ENCODE measurements around the gene SIVA1.

The SIVA1 gene

DNA sequence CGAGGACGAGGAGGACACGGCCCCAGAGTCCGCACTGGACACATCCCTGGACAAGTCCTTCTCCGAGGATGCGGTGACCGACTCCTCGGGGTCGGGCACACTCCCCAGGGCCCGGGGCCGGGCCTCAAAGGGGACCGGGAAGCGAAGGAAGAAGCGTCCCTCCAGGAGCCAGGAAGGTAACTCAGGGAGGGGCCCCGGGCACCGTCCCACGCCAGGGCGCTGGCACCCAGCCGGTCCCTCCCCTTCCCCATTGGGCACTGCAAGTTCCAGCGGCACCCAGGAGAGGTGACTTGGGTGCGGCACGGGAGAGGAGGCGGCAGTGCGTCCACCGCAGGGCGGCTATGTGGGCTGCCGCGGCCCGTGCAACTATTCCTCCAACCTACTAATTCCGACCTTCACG is 38.3 kb upstream of the SIVA1 start:
- no peak overlapping the region for H3K4me3 ChIP-seq (ENCODE audit: low read length)
- TF ChIP-seq, protein P1, sequence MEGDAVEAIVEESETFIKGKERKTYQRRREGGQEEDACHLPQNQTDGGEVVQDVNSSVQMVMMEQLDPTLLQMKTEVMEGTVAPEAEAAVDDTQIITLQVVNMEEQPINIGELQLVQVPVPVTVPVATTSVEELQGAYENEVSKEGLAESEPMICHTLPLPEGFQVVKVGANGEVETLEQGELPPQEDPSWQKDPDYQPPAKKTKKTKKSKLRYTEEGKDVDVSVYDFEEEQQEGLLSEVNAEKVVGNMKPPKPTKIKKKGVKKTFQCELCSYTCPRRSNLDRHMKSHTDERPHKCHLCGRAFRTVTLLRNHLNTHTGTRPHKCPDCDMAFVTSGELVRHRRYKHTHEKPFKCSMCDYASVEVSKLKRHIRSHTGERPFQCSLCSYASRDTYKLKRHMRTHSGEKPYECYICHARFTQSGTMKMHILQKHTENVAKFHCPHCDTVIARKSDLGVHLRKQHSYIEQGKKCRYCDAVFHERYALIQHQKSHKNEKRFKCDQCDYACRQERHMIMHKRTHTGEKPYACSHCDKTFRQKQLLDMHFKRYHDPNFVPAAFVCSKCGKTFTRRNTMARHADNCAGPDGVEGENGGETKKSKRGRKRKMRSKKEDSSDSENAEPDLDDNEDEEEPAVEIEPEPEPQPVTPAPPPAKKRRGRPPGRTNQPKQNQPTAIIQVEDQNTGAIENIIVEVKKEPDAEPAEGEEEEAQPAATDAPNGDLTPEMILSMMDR (conservative IDR thresholded peaks at IDR 0.05; ENCODE audit: low read depth, low read length), result no peak
- DNase-seq (ENCODE audit: low read depth), result no peak

GRCh38 chr14:104715416-104715815 is 37.5 kb upstream of the SIVA1 start:
- TF ChIP-seq, protein P1 (conservative IDR thresholded peaks at IDR 0.05; ENCODE audit: low read depth, low read length), result no peak
- no peak overlapping the region for H3K4me3 ChIP-seq (ENCODE audit: low read length)
- DNase-seq (ENCODE audit: low read depth), result no peak

DNA sequence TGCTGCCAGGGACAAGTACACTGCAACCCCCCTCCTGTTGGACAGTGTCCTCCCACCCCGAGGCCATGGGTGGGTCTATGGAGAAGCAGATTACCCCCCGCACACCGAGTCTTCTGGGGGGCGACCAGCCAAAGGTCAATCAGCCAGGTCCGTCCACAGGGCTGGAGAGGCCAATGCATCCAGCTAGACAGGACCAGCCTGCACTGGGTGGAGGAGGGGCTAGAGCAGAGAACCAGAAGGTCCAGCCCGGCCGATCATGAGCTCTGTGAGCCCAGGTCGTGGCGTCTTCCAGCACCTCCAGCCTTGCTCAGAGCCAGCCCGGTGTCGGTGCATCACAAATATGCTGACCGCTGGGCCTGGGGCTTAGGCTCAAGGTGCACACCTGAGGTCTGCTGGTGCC is 37.1 kb upstream of the SIVA1 start:
- no peak overlapping the region for H3K4me3 ChIP-seq (ENCODE audit: low read length)
- DNase-seq (ENCODE audit: low read depth), result no peak
- TF ChIP-seq, protein P1 (conservative IDR thresholded peaks at IDR 0.05; ENCODE audit: low read depth, low read length), result no peak

DNA sequence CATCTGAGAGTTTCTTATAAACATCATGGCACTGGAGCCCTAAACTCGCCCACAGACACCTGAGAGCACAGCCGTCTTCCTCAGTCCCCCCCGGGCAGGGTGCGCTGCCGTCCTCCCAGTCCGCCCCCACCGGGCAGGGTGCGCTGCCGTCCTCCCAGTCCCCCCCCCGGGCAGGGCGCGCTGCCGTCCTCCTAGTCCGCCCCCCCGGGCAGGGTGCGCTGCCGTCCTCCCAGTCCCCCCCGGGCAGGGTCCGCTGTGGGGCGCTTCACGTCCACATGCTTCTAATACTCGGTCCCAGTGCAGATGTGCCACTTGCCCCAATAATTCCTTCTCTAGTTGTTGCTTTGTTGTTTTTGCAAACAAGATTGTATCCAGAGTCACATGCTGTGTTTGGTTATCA is 35.8 kb upstream of the SIVA1 start:
- TF ChIP-seq, protein P1 (conservative IDR thresholded peaks at IDR 0.05; ENCODE audit: low read depth, low read length), result no peak
- DNase-seq (ENCODE audit: low read depth), result no peak
- no peak overlapping the region for H3K4me3 ChIP-seq (ENCODE audit: low read length)

- no peak for DNase-seq (ENCODE audit: low read depth)
- TF ChIP-seq, protein P1 (conservative IDR thresholded peaks at IDR 0.05; ENCODE audit: low read depth, low read length), result no peak
- H3K4me3 ChIP-seq (ENCODE audit: low read length), result no peak overlapping the region
Measured at GRCh38 chr14:104717646-104718045, 35.3 kb upstream of the SIVA1 start.

DNA sequence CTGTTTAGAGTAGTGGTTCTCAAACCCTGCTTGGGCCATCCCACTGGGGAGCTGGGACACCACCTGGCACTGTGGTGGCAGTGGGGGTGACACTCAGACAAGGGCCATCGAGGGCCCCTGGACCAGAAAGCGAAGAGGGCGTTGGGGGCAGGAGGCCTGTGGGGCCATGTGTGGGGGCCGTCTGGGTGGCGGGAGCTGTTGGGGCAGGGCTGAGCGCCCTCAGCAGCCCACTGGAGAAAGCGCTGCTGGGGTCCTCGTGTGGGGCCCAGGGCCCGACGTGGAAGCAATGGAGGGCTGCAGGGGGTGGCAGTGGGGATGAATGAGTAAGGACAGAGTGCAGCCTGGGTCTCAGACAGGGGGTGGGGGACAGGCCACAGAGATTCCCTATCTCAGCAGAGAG is 34.8 kb upstream of the SIVA1 start:
- TF ChIP-seq, protein P1 (conservative IDR thresholded peaks at IDR 0.05; ENCODE audit: low read depth, low read length), result no peak
- no peak for DNase-seq (ENCODE audit: low read depth)
- H3K4me3 ChIP-seq (ENCODE audit: low read length), result no peak overlapping the region

- no peak for DNase-seq (ENCODE audit: low read depth)
- H3K4me3 ChIP-seq (ENCODE audit: low read length), result no peak overlapping the region
- TF ChIP-seq, protein P1 (conservative IDR thresholded peaks at IDR 0.05; ENCODE audit: low read depth, low read length), result no peak
Measured at GRCh38 chr14:104718871-104719270, 34.1 kb upstream of the SIVA1 start.

Data from retinal pigment epithelial cell (primary cell).